CD4-positive, alpha-beta T cell treated with Interleukin-1 beta for 1 hour (primary cell): ENCODE data around the gene KCNT1.

Experiments used
- DNase-seq, 2 donors: peaks; one replicate each; pipeline ENCODE4 v3.0.0-alpha.2; 2020 to 2022

Gene KCNT1

DNA sequence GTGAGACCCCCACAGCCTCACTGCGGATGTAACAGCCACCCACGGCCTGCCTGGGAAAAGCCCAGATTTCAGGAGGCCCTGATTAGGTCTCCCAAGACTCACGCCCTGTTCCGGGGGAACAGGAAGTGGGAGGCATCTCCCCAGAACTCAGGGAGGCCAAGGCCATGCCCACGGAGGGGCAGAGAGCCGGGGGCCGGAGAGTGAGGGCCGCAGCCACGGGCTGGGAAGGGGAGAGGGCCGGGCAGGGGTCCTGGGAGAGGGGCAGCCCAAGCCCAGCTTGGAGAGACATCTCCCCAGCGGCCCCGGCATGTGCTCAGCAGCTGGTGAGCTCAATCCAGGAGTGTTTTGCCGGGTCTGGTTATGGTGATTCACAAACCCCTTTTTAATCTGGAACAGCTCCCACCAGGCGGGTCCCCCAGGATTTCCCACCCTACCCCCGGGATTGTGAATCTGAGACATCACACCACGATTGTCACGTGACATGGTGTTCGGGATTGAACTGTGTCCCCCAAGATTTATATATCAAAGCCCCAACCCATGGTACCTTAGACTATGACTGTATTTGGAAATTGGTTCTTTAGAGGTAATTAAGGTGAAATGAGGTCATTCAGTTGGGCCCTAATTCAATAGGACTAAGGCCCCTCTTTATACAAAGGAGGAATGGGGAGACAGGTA lies 26.6 kb downstream of the KCNT1 start:
- DNase-seq, result no peak

GRCh38 chr9:135729480-135729879 lies 27.5 kb downstream of the KCNT1 start:
- no peak for DNase-seq

DNA sequence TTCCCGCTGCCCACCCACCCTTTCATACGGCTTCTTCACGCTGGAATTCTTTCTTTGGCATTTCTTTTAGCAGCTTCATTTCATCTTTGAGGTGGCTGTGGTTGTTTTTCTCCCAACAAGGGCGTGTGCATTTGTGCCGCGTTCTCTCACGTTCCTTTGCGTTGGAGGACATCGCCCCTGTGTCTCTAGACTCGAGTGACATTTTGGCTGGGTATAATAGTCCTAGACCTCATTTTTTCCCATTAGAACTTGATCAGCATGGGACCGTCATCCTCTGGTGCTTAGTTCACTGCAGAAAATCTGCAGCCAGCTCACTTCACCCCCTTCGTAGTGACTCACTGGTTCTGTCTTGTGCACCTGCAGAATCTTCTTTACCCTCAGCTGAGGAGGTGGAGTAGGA lies 29.5 kb downstream of the KCNT1 start:
- no peak for DNase-seq

- no peak for DNase-seq
Measured at GRCh38 chr9:135732569-135733257, 30.7 kb downstream of the KCNT1 start.

GRCh38 chr9:135734616-135735144 lies 32.7 kb downstream of the KCNT1 start:
- DNase-seq, result no peak

DNA sequence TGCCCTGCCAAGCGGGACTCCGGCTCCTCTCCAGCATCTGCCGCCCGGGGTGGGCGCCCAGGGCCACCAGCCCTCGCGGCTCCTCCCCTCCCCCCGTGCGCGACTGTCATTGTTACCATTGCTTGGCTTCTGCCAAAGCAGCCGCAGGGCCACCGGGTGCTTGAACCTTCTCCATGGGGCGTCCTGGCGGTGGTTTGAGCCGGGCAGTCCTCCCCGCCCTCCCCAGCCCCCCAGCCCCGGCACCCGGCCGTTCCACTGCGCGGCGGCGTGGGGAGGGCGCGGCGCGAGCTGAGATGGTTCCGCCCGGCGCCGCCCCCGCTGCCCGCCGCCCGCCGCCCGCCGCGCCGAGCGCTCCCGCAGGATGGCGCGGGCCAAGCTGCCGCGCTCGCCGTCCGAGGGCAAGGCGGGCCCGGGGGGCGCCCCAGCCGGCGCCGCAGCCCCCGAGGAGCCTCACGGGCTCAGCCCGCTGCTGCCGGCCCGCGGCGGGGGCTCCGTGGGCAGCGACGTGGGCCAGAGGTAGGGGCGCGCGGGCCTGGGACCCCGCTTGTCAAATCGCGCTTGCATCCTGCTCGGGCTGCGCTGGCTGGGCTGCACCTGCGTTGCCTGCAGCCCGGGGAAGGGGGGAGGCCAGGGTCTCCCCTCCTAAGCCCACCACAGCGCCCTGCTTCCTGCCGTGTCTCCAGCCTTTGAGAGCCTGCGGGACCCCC lies 34.4 kb downstream of the KCNT1 start:
- no peak for DNase-seq

- DNase-seq, result no peak
Measured at GRCh38 chr9:135736979-135737839, 35.2 kb downstream of the KCNT1 start.

DNA sequence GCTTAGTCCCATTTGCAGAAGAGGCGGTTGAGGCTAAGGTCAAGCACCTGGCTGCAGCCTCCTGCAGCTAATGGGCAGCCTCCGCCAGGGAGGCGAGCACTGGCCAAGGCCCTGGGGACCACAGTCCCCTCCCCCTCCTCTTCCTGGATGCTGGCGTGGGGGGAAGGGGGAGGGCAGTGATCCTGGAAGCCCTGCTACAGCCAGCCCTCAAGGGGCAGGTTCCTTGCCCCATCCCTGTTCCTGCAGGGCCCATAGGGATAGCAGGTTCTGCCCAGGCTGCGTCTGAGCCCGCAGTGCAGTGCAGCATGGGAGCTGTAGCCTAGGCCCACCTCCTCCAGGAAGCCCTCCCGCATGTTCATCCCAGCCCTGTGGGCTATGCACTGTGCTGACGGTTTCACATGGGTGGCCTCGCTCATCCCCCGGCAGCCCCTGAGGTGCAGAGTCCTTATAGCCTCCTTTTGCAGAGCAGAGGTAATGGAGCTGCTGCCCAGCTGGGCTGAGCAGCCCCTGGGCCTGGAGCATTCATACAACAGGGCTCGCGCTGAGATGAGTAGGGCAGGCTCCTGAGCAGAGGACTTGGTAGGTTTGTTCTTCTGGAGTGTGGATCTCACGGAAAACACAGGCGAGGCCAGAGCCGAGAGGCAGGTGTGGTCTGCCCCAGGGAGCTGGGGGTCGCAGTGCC lies 36.0 kb downstream of the KCNT1 start:
- no peak for DNase-seq

- no peak for DNase-seq
Measured at GRCh38 chr9:135739271-135740220, 37.6 kb downstream of the KCNT1 start.

- DNase-seq, result no peak
Measured at GRCh38 chr9:135741276-135742219, 39.6 kb downstream of the KCNT1 start.

DNA sequence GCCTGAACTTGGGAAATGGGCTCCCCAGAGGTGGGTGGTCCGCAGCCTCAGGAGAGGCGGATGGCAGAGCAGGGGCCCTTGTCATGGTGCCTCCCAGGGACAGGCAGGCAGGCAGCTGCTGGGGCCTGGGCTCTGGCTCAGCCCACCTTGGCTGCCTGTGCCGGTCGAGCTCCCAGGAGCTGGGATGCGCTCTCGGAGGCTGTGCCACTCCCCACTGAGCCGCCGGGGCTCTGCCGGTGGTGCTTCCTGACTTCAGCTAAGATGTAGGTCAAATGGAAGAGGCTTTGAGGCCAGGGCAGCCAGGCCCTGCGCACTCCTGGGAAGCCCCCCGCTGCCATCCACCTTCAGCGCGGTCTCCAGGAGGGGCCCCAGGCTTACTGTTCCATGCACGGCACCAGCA lies 41.0 kb downstream of the KCNT1 start:
- no peak for DNase-seq

DNA sequence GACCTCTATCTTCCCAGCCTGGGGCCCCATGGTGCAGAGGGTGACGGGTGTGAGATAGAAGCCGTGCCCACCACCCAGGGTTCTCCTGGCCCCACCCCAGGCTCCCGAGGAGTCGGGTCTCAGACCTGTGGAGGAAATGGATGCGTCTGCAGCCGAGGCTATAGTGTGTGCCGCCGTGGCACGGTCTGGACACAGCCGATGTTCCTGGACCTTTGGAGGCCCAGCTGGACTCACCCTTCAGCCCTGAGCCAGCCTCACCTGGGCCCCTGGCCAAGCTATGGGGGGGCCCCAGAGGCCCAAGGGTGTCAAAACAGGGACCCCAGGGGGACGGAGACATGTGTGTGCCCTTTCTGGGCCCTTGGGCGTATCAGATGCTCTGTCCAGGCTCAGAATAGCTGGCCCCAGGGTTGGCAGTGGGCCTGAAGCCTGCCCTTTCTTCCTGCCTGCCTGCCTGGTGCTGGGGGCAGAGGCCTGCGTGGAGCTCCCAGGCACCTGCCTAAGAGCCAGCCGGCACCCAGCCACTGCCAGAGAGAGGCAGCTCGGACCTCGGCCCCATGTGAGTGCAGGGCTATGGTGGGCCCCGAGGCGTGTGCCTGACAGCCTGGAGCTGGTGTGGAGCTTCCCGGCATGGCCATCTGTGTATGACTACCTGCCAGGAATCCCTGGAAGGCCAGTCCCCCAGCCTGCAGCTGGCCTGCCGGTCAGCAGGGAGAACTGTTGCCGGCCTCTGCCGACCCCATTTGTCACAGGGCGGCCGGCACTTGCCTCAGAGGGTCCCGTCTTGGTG lies 41.8 kb downstream of the KCNT1 start:
- no peak for DNase-seq

GRCh38 chr9:135744333-135745070 lies 42.5 kb downstream of the KCNT1 start:
- no peak for DNase-seq

GRCh38 chr9:135745189-135745588 lies 43.2 kb downstream of the KCNT1 start:
- no peak for DNase-seq

- no peak for DNase-seq
Measured at GRCh38 chr9:135745686-135746324, 43.8 kb downstream of the KCNT1 start.

GRCh38 chr9:135746565-135746964 lies 44.6 kb downstream of the KCNT1 start:
- no peak for DNase-seq

DNA sequence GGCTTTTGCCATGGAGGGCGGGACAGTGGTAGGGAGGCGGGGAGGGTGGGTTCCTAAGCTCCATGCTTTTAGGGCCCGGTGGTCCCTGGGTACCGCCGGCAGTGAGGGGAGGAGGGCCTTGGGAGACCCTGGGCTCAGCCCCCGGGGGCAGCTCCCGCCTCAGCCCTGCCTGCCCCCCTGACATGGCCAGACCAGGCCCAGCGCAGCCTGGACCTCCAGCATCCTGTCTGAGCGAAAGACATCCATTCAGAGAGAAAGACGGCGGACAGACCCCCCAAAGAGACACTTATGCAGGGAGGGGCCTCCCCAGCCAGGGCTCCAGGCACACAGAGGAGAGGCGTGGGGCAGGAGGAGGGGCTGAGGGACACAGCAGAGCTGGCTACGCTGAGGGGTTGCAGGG lies 45.3 kb downstream of the KCNT1 start:
- DNase-seq, result no peak

GRCh38 chr9:135748676-135749075 lies 46.7 kb downstream of the KCNT1 start:
- DNase-seq, result no peak
